ENCODE results near the gene PPM1F.
"Not testable (repeated sequence)": the region's sequence is repeated elsewhere in the genome, so short reads cannot be mapped to it uniquely, and the experiment has no call there.

Gene PPM1F

GRCh38 chr22:21904250-21904789 is 48.3 kb downstream of the PPM1F start:
- peak in 1 of 10 donors; percentile 37 for DNase-seq
- intact Hi-C loops (cut with DNase I), result no loop called here

- DNase-seq, result no peak
- intact Hi-C loops (cut with DNase I), result no loop called here
These were observed 49.4 kb downstream of the PPM1F start for GRCh38 chr22:21903283-21903682.

DNA sequence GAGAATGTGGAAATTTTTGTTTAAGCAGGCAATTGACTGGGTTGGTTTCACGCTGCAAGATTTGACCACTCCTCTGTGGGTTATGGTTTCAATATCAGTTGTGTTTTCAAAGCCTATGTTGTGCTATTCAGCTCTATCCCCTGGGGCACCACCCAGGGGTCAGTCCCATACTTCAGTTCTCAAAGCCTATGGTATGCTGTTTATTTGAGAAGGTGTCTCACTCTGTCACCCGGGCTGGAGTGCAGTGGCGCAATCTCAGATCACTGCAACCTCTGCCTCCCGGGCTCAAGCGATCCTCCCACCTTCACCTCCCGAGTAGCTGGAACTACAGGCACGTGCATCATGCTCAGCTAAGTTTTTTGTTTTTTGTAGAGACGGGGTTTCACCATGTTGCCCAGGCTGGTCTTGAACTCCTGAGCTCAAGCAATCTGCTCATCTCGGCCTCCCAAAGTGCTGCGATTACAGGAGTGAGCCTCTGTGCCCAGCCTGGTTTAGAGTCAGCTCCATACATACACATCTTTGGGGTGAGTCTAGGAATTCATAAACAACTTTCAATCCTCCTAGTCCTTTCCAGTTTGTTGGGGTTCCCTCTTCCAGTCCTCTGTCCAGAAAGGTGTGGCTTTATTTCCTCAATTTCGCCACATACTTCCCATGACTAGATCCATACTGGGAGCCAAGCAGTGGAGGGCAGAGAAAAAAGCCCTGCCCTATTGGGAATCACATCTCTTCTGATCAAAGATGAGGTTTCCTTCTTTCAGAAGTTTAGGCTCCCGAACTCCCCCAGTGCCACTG is 50.2 kb downstream of the PPM1F start:
- DNase-seq, result peak in 1 of 10 donors; percentile 22

DNA sequence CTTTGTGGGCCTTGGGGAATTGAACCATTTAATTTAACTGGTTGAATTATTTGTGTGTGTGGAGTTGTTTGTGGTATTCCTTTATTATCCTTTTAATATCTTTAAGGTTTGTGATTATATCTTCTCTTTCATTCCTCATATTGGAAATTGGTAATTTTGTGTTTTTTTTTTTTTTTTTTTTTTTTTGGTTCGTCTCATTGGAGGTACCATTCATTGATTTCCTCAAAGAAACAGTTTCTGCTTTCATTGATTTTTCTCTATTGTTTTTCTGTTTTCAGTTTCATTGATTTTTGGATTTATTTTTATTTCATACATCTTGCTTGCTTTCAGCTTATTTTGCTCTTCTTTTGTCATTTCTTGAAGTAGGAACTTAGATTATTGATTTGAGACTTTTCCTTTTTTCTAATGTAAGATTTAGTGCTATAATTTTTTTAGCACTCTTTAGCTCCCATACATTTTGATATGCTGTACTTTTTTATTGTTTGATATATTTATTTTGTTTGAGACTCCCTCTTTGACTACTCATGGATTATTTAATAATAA is 54.2 kb downstream of the PPM1F start:
- no peak for DNase-seq
- intact Hi-C loops (cut with DNase I), result no loop called here

More for the DNA sequence above, 50.2 kb downstream of the PPM1F start:
- intact Hi-C loops (cut with DNase I), result no loop called here

DNA sequence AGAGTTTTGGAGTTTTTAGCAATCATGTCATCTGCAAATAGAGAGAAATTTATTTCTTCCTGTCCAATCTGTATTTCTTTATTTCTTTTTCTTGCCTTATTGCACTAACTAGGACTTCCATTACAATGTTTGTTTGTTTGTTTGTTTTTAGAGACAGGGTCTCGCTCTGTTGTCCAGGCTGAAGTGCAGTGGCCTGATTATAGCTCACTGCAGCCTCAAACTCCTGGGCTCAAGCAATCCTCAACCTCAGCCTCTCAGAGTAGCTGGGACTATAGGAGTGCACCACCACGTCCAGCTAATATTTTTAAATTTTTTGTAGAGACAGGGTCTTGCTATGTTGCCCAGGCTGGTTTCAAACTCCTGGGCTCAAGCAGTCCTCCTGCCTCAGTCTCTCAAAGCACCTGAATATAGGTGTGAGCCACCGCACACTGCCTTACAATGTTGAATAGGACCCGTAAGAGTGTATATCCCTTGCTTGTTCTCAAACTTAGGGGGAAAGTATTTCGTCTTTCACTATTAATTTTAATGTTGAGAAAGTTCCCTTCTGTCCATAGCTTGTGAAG is 55.6 kb downstream of the PPM1F start:
- intact Hi-C loops (cut with DNase I), result no loop called here
- DNase-seq, result peak in 1 of 10 donors; percentile 7

- DNase-seq; intact Hi-C loops (cut with DNase I): not testable (repeated sequence)
These were observed 56.4 kb downstream of the PPM1F start for GRCh38 chr22:21896275-21896674.

GRCh38 chr22:21894799-21895198 is 57.8 kb downstream of the PPM1F start:
- peak in 1 of 10 donors; percentile 20 for DNase-seq
- intact Hi-C loops (cut with DNase I), result loop anchor here (1.0 kb wide), 1 partner anchor 23 kb away; no protein-coding TSS in a partner anchor

DNA sequence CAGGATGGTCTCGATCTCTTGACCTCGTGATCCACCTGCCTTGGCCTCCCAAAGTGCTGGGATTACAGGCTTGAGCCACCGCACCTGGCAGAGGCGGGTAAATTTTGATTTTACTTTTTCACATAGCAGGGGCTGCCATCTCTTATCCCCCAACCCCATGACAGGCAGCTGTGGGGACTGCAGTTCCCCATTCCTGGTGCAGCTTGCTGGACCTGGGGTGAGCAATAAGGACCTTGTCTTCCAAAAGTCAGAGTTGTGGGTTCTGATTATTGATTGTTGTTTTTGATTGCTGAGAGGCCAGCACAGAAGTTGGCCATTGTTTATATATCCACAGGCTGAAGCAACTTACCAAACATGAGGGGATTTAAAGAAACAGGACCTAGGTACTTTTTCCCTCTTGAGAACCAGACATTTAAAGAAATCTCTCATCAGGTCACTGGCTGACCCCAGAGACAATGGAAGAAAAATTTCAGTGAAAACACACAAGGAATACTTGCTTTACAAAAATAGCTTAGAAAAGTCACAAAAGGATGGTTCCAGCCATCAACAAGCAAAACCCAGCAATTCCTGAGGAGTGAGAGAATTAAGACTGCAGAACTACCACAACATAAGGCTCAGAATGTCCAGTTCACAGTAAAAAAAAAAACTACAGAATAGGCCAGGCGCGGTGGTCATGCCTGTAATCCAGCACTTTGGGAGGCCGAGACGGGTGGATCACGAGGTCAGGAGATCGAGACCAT is 63.2 kb downstream of the PPM1F start:
- intact Hi-C loops (cut with DNase I), result no loop called here
- peak in 1 of 10 donors; percentile 8 for DNase-seq

GRCh38 chr22:21887841-21888240 is 64.8 kb downstream of the PPM1F start:
- intact Hi-C loops (cut with DNase I), result no loop called here
- DNase-seq, result no peak

- intact Hi-C loops (cut with DNase I), result not testable (repeated sequence)
- DNase-seq, result peak in 1 of 10 donors; percentile 75
These were observed 68.7 kb downstream of the PPM1F start for GRCh38 chr22:21883930-21884329.

DNA sequence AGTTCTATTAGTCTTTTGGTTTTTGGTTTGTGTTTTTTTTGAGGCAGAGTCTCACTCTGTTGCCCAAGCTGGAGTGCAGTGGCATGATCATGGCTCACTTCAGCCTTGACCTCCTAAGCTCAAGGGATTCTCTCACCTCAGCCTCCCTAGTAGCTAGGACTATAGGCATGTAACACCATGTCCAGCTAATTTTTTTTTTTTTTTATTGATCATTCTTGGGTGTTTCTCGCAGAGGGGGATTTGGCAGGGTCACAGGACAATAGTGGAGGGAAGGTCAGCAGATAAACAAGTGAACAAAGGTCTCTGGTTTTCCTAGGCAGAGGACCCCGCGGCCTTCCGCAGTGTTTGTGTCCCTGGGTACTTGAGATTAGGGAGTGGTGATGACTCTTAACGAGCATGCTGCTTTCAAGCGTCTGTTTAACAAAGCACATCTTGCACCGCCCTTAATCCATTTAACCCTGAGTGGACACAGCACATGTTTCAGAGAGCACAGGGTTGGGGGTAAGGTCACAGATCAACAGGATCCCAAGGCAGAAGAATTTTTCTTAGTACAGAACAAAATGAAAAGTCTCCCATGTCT is 69.8 kb downstream of the PPM1F start:
- DNase-seq; intact Hi-C loops (cut with DNase I): not testable (repeated sequence)

- intact Hi-C loops (cut with DNase I), result no loop called here
- peak in 1 of 10 donors; percentile 58 for DNase-seq
These were observed 70.6 kb downstream of the PPM1F start for GRCh38 chr22:21881841-21882753.

- intact Hi-C loops (cut with DNase I), result loop anchor here (10.0 kb wide), 1 partner anchor 162 kb away; no protein-coding TSS in a partner anchor
- DNase-seq, result no peak
These were observed 76.0 kb downstream of the PPM1F start for GRCh38 chr22:21876486-21877176.

DNA sequence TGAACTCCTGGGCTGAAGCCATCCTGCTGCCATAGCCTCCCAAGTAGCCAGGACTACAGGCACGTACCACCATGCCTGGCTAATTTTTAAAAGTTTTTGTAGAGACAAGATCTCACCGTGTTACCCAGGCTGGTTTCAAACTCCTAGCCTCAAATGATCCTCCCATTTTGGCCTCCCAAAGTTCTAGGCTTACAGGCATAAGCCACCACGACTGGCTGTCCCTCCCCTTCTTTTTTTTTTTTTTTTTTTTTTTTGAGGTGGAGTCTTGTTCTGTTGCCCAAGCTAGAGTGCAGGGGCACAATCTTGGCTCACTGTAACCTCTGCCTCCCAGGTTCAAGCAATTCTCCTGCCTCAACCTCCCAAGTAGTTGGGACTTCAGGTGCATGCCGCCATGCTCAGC is 77.7 kb downstream of the PPM1F start:
- not testable (repeated sequence) for DNase-seq
- intact Hi-C loops (cut with DNase I), result loop anchor here (10.0 kb wide), 1 partner anchor 160 kb away; no protein-coding TSS in a partner anchor

- intact Hi-C loops (cut with DNase I), result loop anchor here (10.0 kb wide), 1 partner anchor 159 kb away; no protein-coding TSS in a partner anchor
- peak in 1 of 10 donors; percentile 14 for DNase-seq
These were observed 79.0 kb downstream of the PPM1F start for GRCh38 chr22:21873619-21874018.

DNA sequence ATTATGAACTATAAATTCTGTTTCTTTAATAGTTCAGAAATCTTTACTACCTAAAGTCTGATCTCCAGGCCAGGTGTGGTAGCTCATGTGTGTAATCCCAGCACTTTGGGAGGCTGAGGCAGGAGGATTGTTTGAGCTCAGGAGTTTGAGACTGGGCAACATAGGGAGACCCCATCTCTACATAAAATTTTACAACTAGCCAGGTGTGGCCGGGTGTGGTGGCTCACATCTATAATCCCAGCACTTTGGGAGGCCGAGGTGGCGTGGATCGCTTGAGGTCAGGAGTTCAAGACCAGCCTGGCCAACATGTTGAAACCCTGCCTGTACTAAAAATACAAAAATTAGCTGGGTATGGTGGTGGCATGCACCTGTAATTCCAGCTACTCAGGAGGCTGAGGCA is 79.9 kb downstream of the PPM1F start:
- intact Hi-C loops (cut with DNase I), result loop anchor here (10.0 kb wide), 1 partner anchor 158 kb away; no protein-coding TSS in a partner anchor
- DNase-seq, result peak in 1 of 10 donors; percentile 33
